BLaER1 (cell line): Measurements from ENCODE around the gene PRKCA.

Experiments
- H3K27ac ChIP-seq: shearing (Covaris generic); formaldehyde crosslinking; 2 replicates; pipeline ENCODE4 v1.8.1; 2022
- H3K27me3 ChIP-seq: shearing (Covaris generic); formaldehyde crosslinking; 2 replicates; pipeline ENCODE4 v1.8.1; 2022
- H3K36me3 ChIP-seq: shearing (Covaris generic); formaldehyde crosslinking; 2 replicates; pipeline ENCODE4 v1.8.1; 2022
- H3K4me1 ChIP-seq: shearing (Covaris generic); formaldehyde crosslinking; 2 replicates; pipeline ENCODE4 v1.8.1; 2022
- H3K4me2 ChIP-seq: shearing (Covaris generic); formaldehyde crosslinking; 2 replicates; pipeline ENCODE4 v1.8.1; 2022
- H3K4me3 ChIP-seq: shearing (Covaris generic); formaldehyde crosslinking; 2 replicates; pipeline ENCODE4 v1.8.1; 2022
- H3K9ac ChIP-seq: shearing (Covaris generic); formaldehyde crosslinking; 2 replicates; pipeline ENCODE4 v1.8.1; 2022
- H3K9me3 ChIP-seq: shearing (Covaris generic); formaldehyde crosslinking; 2 replicates; pipeline ENCODE4 v1.8.1; 2022
- H4K20me1 ChIP-seq: shearing (Covaris generic); formaldehyde crosslinking; 2 replicates; pipeline ENCODE4 v1.8.1; 2022
- Cebpa-rat ChIP-seq: shearing (Covaris generic); IDR thresholded peaks from 2 replicates; pipeline ENCODE4 v1.8.1; 2022

Gene PRKCA

DNA sequence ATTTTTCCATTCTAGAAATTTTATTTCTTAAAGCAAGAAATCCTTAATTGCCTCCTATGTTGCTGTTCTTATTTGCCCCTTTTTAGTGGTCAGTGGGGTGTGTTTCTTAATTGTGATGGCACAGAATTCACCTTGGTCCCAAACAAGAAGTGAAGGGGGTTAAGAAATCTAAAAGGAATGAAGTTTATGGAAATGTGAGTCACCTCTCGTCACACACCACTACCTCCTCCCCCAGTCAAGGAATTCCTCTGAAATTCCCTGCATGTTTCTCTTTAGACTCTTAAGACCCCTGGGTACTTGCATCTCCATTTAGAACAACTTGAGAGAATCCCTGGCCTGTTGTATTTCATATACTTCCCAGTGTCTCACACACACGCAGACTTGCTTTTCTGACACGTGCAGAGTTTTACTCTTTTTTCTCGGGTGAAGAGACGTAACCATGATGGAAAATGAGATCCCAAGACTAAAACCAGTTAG, 247.4 kb downstream of the PRKCA start:
- no peak overlapping the region for H3K4me3 ChIP-seq
- no peaks in the 10 kb centered on the region for H3K36me3 ChIP-seq
- H3K27me3 ChIP-seq, result no peaks in the 10 kb centered on the region
- no peak overlapping the region for H3K27ac ChIP-seq
- peaks cover 19% of the 10 kb centered on the region for H3K9me3 ChIP-seq
- no peaks in the 10 kb centered on the region for H4K20me1 ChIP-seq
- no peak overlapping the region for H3K4me2 ChIP-seq
- H3K9ac ChIP-seq, result no peak overlapping the region
- no peak for TF ChIP-seq Cebpa-rat
- peaks cover 6% of the 10 kb centered on the region; the same call in 1 of the 2 replicates for H3K4me1 ChIP-seq

DNA sequence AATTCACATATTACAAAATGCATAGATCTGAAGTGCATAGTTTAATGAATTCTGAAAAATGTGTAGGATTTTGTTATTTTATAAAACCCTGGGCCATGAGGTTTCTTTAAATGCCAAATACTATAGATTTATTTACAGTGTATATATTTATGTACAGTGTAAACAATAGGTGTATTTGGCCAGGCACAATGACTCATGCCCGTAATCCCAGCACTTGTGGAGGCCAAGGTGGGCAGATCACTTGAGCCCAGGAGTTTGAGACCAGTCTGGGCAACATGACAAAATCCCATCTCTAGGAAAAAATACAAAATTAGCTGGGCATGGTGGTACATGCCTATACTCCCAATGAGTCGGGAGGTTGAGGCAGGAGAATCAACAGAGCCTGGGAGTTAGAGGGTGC, 249.4 kb downstream of the PRKCA start:
- H3K36me3 ChIP-seq, result no peaks in the 10 kb centered on the region
- H3K4me3 ChIP-seq, result no peak overlapping the region
- H3K4me2 ChIP-seq, result no peak overlapping the region

DNA sequence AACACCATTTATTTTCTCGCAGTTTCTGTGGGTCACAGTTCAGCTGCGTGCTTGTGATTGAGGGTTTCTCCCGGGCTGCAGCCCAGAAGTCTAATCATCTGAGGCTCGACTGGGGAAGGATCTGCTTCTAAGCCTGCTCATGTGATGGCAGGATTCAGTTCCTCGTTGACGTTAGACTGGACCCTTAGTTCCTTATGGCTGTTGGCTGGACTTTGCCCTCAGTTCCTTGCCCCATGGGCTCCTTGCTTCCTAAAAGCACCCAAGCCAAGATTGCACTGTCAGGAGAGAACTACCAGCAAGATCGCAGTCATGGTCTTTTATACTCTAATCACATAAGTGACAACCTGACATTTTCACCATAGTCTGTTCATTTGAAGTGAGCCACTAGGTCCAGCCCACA, 250.0 kb downstream of the PRKCA start:
- no peaks in the 10 kb centered on the region for H3K36me3 ChIP-seq
- H4K20me1 ChIP-seq, result no peaks in the 10 kb centered on the region
- H3K4me1 ChIP-seq, result peaks cover 6% of the 10 kb centered on the region; the same call in 1 of the 2 replicates
- no peak for TF ChIP-seq Cebpa-rat
- H3K4me3 ChIP-seq, result no peak overlapping the region
- no peaks in the 10 kb centered on the region for H3K27me3 ChIP-seq
- no peak overlapping the region for H3K4me2 ChIP-seq
- H3K27ac ChIP-seq, result no peak overlapping the region
- no peak overlapping the region for H3K9ac ChIP-seq
- no peaks in the 10 kb centered on the region for H3K9me3 ChIP-seq

More for the DNA sequence above, 249.4 kb downstream of the PRKCA start:
- Histone ChIP-seq H3K27me3 (no peaks in the 10 kb centered on the region), H3K9me3 (peaks cover under 1% of the 10 kb centered on the region; the same call in 1 of the 2 replicates), H3K9ac (no peak overlapping the region), H3K4me1 (peaks cover 6% of the 10 kb centered on the region; the same call in 1 of the 2 replicates), H4K20me1 (no peaks in the 10 kb centered on the region), H3K27ac (no peak overlapping the region)
- TF ChIP-seq Cebpa-rat, result no peak

DNA sequence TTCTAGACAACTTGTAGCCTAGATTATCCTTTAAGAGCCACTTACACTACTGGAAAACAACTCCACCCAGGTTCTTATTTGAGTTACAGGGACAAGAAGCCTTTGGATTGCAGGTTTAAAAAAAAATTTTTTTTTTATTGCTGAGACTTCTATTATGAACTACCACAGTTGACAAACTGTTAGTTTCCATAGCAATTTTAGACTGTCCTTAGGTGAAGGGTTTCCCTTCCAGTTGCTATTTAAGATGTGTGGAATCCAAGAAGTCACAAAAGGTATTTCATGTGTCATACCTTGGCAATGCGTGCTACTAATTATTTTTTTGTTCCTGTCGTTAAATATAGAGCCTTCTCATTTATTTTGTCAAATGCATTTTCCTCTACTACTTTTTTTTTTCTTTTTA, 253.2 kb downstream of the PRKCA start:
- Histone ChIP-seq H3K4me2 (no peak overlapping the region), H3K27ac (no peak overlapping the region), H3K9me3 (peaks cover 3% of the 10 kb centered on the region; the same call in 1 of the 2 replicates), H3K9ac (no peak overlapping the region), H3K27me3 (no peaks in the 10 kb centered on the region), H4K20me1 (no peaks in the 10 kb centered on the region), H3K4me1 (no peaks in the 10 kb centered on the region), H3K4me3 (no peak overlapping the region), H3K36me3 (no peaks in the 10 kb centered on the region)
- no peak for TF ChIP-seq Cebpa-rat

DNA sequence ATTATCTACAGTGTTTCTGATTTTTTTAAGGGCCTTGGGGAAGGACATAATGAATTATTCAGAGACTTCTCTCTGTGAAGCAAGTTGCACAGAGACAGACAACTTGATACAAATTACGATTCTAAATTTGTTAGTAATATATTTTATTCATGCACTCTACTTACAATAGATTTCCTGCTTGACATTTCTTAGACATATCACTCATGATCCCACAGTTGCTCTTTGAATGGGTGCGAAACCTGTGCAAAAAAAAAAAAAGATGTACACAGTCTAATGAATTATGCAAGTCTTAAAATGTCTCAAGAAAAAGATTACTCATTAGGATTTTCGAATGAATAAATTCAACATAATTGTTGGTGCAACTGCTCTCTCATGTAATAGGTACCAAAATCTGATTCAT, 254.8 kb downstream of the PRKCA start:
- no peak for TF ChIP-seq Cebpa-rat
- Histone ChIP-seq H3K9ac (no peak overlapping the region), H3K4me3 (no peak overlapping the region), H4K20me1 (no peaks in the 10 kb centered on the region), H3K4me2 (no peak overlapping the region), H3K9me3 (peaks cover 7% of the 10 kb centered on the region; the same call in 1 of the 2 replicates), H3K36me3 (no peaks in the 10 kb centered on the region), H3K27ac (no peak overlapping the region), H3K4me1 (no peaks in the 10 kb centered on the region), H3K27me3 (no peaks in the 10 kb centered on the region)

DNA sequence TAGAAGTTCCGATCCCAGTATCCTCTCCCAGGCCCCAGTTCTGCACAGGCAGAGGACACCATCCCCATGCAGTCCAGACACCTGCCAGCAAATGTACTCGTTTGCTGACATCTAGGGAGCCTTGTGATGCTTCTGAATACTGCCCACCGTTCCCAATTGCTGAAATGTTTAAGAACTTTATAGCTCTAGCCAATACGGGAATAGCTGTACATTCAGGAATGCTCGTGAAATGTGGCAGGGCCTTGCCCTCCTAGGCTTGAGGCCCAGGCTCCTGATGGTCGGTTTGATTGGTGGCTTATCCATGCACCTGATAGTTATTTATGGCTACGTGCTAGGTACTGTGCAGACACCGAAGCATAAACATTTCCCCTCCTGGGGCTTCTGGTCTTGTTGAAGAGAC, 255.5 kb downstream of the PRKCA start:
- H3K27ac ChIP-seq, result no peak overlapping the region
- no peak for TF ChIP-seq Cebpa-rat

DNA sequence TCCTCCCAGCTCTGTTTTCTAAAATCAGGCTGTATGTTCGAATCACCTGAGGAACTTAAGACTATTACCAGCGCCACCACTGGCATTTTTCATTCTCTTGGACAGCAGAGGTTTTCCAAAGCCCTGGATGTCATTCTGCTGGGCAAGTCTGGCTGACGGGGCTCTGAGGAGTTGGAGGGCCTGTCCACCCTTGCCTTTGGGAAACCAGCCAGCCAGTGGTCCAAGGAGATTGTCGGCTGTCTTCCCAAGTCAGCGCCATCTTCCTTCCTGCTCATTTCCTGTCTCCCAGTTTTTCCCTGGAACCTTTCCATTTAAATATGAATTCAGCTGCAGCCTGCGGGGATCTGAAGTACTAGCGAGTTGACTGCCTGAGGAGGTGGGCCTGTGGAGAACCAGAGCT, 258.3 kb downstream of the PRKCA start:
- TF ChIP-seq Cebpa-rat, result no peak
- no peak overlapping the region for H3K4me2 ChIP-seq
- H3K27ac ChIP-seq, result no peak overlapping the region
- no peak overlapping the region for H3K9ac ChIP-seq
- H4K20me1 ChIP-seq, result no peaks in the 10 kb centered on the region
- no peak overlapping the region for H3K4me3 ChIP-seq
- H3K9me3 ChIP-seq, result peaks cover 7% of the 10 kb centered on the region; the same call in 1 of the 2 replicates
- no peaks in the 10 kb centered on the region for H3K27me3 ChIP-seq
- no peaks in the 10 kb centered on the region for H3K4me1 ChIP-seq
- no peaks in the 10 kb centered on the region for H3K36me3 ChIP-seq

More for the DNA sequence above, 255.5 kb downstream of the PRKCA start:
- Histone ChIP-seq H3K27me3 (no peaks in the 10 kb centered on the region), H3K9ac (no peak overlapping the region), H3K4me3 (no peak overlapping the region), H3K4me2 (no peak overlapping the region), H3K36me3 (no peaks in the 10 kb centered on the region), H4K20me1 (no peaks in the 10 kb centered on the region), H3K4me1 (no peaks in the 10 kb centered on the region), H3K9me3 (peaks cover 7% of the 10 kb centered on the region; the same call in 1 of the 2 replicates)

DNA sequence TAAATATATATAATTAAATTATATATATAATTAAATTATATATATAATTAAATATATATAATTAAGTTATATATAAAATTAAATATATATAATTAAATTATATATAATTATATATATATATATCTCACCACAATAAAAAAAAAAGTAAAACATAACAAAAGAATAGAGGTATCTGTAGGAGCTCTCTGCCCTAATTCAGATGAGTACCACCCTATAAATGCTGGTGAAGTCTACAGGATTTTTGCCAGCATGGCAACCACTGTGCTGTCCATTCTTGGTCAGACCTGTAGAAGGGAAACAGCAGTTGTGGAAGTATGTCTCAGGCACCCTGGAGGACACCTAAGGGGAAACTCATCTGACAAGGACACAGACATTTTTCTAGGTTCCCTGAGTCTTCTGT, 259.7 kb downstream of the PRKCA start:
- Histone ChIP-seq H3K4me1 (no peaks in the 10 kb centered on the region), H3K27me3 (no peaks in the 10 kb centered on the region), H3K9ac (no peak overlapping the region), H3K4me3 (no peak overlapping the region), H3K4me2 (no peak overlapping the region), H3K27ac (no peak overlapping the region), H3K9me3 (peaks cover 7% of the 10 kb centered on the region; the same call in 1 of the 2 replicates), H3K36me3 (no peaks in the 10 kb centered on the region), H4K20me1 (no peaks in the 10 kb centered on the region)
- no peak for TF ChIP-seq Cebpa-rat

DNA sequence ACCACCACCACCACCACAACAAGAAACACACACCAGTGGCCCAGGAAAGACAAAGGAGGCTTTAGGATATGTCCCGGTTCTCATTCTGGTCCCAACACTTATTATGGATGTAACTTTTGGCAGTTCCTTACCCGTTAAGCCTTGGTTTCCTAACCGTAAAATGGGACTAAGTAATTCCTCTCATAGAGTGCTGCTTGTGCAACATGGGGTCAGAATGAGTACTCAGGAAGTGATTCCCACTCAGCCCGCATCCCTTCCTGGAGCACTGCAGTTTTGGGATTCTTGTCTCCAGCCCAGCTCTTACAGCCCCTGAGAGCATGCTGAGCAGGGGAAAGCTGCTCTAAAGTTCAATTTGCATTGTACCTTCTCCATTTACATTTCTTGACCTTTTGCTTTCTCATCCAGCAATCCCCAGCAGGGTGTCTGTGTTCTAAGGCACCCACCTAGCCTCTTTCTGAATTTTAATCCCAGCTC, 262.6 kb downstream of the PRKCA start:
- TF ChIP-seq Cebpa-rat, result no peak
- no peak overlapping the region for H3K9ac ChIP-seq
- H3K36me3 ChIP-seq, result no peaks in the 10 kb centered on the region
- H3K4me2 ChIP-seq, result no peak overlapping the region
- H3K9me3 ChIP-seq, result peaks cover 17% of the 10 kb centered on the region
- no peaks in the 10 kb centered on the region for H3K4me1 ChIP-seq
- no peaks in the 10 kb centered on the region for H3K27me3 ChIP-seq
- H4K20me1 ChIP-seq, result no peaks in the 10 kb centered on the region
- no peak overlapping the region for H3K27ac ChIP-seq
- H3K4me3 ChIP-seq, result no peak overlapping the region

DNA sequence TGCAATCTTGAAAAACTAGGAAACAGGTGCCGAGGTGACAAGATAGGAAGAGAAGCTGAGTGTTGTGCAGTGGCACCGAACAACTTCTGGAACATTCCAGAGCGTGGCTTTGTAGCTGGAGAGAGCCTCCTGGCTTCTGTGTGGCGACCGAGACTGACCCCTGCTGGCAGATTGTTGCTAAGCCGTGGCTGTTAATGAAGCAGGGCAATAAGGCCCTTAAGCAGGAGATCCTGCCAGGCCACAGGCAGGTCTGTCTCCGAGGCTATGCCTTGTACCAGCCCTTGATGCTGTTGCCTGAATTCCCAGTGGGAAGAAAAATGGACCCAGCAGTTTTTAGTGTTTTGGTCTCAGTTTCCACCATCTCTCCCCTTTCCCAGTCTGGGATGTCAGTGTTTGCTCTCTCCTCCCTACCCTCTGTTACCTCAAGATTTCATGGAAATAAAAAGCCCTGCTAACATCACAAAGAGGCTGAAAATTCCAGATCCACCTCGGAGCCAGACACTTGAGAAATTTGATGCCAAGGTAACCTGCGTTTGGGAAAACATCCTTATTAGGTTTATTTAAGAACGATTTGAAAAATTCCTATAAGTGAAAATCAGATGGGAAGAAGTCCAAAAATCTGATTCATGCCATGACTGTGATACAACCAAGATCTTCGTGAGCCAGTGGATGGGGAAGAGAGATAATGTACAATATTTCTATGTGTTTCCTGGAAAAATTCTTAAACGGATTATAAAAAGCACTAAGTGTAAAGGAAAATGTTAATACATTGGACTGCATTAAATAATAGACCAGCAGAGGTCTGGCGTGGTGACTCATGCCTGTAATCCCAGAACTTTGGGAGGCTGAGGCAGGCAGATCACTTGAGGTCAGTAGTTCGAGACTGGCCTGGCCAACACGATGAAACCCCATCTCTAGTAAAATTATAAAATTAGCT, 265.1 kb downstream of the PRKCA start:
- H4K20me1 ChIP-seq, result no peaks in the 10 kb centered on the region
- H3K9me3 ChIP-seq, result peaks cover 14% of the 10 kb centered on the region
- H3K9ac ChIP-seq, result no peak overlapping the region
- no peak overlapping the region for H3K27ac ChIP-seq
- no peak for TF ChIP-seq Cebpa-rat
- H3K4me1 ChIP-seq, result no peaks in the 10 kb centered on the region
- no peak overlapping the region for H3K4me3 ChIP-seq
- H3K27me3 ChIP-seq, result no peaks in the 10 kb centered on the region
- no peaks in the 10 kb centered on the region for H3K36me3 ChIP-seq
- no peak overlapping the region for H3K4me2 ChIP-seq
